ENCODE results near the gene RIT1. TPM values are rescaled to one million over a fixed set of nuclear protein-coding genes. Genes with fewer than 3 reads are reported as not detected.
A peak's percentile ranks its signal among the peaks of the same experiment; 100 is the strongest.
"Not testable (repeated sequence)": the region's sequence is repeated elsewhere in the genome, so short reads cannot be mapped to it uniquely, and the experiment has no call there.

RIT1 gene
- total and polyA plus RNA-seq, 2 donors = 24.9 to 39.4 TPM

DNA sequence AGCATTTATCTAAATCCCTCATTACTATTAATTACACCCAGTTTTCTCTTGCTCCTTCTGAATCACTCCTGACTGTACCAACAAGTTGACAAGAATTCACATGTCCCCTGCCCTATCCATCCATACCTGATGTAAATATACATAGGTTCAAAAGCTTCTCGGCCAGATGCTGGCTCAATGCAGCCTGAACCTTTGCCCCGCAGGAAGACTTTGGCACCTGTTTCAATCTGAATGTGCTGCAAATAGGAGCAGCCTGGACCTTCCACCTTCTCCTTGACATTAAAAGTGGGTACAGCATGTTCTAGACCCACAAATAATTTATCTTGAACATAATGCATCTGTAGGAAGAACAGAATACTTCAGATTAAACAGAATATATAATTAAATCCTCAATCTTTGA lies 14.4 kb upstream of the RIT1 start:
- 93% methylated on average over 2 of the region's 2 CpGs for WGBS
- no peaks in the 10 kb centered on the region for H3K4me1 ChIP-seq (ENCODE audit: insufficient read depth)
- no peak for DNase-seq (ENCODE audit: extremely low spot score)
- peaks cover 13% of the 10 kb centered on the region for H3K36me3 ChIP-seq (ENCODE audit: insufficient read depth)
- no peak overlapping the region for H3K27ac ChIP-seq (ENCODE audit: low read depth)
- H3K4me3 ChIP-seq (ENCODE audit: low read depth, low read length) = no peak overlapping the region

DNA sequence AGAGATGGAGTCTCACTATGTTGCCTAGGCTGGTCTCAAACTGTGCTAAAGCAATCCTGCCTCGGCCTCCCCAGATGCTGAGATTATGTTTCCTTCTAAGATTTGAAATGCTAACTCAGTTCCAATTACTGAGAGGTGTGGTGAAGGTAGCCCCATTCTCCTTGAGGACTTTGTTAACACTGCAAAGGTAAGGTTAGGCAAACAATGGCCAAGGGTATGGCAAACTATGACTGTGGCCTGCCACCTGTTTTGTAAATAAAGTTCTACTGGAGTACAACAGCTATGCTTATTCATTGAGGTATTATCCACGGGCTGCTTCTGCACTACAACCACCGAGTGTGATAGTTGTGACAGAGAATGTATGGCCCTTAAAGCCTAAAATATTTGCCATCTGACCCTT lies 9.6 kb upstream of the RIT1 start:
- WGBS = 93% methylated on average over 3 of the region's 3 CpGs
- H3K27ac ChIP-seq (ENCODE audit: low read depth) = no peak overlapping the region
- no peaks in the 10 kb centered on the region for H3K4me1 ChIP-seq (ENCODE audit: insufficient read depth)
- H3K36me3 ChIP-seq (ENCODE audit: insufficient read depth) = peaks cover 16% of the 10 kb centered on the region
- DNase-seq (ENCODE audit: extremely low spot score) = no peak
- H3K4me3 ChIP-seq (ENCODE audit: low read depth, low read length) = no peak overlapping the region

DNA sequence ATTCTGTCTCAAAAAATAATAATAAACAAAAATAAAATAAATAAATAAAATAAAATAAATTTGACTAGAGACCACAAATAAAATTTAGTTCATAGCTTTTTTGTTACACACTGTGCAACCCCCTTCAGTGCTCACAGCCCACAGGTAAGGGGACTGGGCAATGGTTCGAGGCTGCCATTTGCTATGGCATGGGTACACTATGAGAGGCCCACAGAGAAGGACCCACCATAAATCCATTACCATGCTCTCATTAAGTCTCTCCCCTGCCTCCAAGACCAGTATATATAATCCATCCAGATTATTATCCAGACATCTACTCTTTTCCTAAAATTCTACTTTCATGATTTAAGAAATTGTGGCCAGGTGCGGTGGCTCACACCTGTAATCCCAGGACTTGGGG lies 8.7 kb upstream of the RIT1 start:
- Histone ChIP-seq H3K4me1 (ENCODE audit: insufficient read depth) (no peaks in the 10 kb centered on the region), H3K4me3 (ENCODE audit: low read depth, low read length) (no peak overlapping the region), H3K36me3 (ENCODE audit: insufficient read depth) (peaks cover 14% of the 10 kb centered on the region), H3K27ac (ENCODE audit: low read depth) (no peak overlapping the region)
- 96% methylated on average over 2 of the region's 2 CpGs for WGBS
- no peak for DNase-seq (ENCODE audit: extremely low spot score)

DNA sequence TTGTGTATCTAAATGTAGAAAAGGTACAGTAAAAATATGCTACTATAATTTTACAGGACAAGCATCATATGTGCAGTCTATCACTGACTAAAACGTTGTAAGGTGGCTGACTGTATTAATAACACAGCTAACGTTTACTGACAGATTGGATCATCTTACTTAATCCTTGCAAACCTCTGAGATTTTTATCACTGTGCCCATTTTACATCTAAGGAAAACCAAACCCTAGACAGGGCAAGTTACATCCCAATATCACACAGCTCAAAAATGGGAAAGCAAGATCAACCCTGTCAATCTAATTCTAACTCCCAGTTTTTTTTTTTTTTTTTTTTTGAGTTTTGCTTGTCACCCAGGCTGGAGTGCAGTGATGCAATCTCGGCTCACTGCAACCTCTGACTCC lies 7.5 kb upstream of the RIT1 start:
- DNase-seq (ENCODE audit: extremely low spot score) = no peak
- 72% methylated on average over 3 of the region's 3 CpGs for WGBS
- no peak overlapping the region for H3K27ac ChIP-seq (ENCODE audit: low read depth)
- H3K4me3 ChIP-seq (ENCODE audit: low read depth, low read length) = no peak overlapping the region
- peaks cover 14% of the 10 kb centered on the region for H3K36me3 ChIP-seq (ENCODE audit: insufficient read depth)
- H3K4me1 ChIP-seq (ENCODE audit: insufficient read depth) = no peaks in the 10 kb centered on the region

DNA sequence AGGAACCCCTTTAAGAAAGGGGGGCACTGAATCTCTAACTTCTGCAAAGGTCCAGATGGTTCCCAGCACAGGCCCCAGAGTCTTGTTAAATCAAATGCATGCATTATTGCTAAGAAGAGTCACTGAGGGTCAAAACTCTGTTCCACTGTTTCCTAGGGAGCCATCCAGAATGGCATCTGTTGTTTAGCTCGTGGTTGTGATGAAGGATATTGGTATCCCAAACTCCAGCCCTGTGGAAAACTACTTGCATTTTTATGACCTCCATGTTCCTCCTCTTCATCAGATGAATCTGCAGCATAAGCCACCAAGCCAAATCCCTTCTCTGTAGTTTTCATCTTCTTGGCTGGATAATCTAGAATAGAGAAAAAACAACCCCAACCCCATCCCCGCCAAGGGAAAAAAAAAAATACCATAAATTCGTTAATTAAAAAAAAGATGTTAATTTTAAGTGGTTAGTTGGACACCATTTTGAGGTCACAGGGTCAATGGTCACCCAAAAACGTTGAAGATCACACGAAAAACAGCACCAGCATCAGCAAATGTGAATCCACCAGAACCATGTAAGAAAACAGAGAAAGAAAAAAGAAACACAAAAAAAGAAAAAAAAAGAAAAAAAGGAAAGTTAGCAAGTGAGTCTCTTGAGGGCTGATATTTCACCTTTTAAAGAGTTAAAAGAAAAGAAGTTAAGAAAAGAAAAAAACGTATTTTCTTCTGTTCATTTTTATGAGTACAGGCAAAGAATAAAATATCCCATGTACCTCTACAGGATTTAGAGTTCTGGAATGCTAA lies 3.0 kb upstream of the RIT1 start:
- Histone ChIP-seq H3K36me3 (ENCODE audit: insufficient read depth) (peaks cover 12% of the 10 kb centered on the region), H3K4me1 (ENCODE audit: insufficient read depth) (no peaks in the 10 kb centered on the region), H3K27ac (ENCODE audit: low read depth) (no peak overlapping the region), H3K4me3 (ENCODE audit: low read depth, low read length) (no peak overlapping the region)
- DNase-seq (ENCODE audit: extremely low spot score) = no peak
- WGBS = 70% methylated on average over 6 of the region's 6 CpGs

DNA sequence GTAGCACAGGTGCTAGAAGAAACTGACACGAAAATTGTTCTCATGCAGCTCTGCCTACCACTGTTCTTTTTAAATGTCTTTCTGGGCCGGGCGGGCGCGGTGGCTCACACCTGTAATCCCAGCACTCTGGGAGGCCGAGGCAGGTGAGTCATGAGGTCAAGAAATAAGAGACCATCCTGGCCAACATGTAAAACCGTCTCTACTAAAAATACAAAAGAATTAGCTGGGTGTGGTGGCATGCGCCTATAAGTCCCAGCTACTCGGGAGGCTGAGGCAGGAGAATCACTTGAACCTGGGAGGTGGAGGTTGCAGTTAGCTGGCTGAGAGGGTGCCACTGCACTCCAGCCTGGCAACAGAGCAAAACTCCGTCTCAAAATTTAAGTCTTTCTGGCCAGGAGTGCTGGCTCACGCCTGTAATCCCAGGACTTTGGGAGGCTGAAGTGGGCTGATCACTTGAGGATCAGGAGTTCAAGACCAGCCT lies 947 bp upstream of the RIT1 start:
- Histone ChIP-seq H3K27ac (ENCODE audit: low read depth) (no peak overlapping the region), H3K4me3 (ENCODE audit: low read depth, low read length) (no peak overlapping the region), H3K4me1 (ENCODE audit: insufficient read depth) (no peaks in the 10 kb centered on the region), H3K36me3 (ENCODE audit: insufficient read depth) (peaks cover 4% of the 10 kb centered on the region)
- no peak for DNase-seq (ENCODE audit: extremely low spot score)
- 83% methylated on average over 11 of the region's 11 CpGs for WGBS

DNA sequence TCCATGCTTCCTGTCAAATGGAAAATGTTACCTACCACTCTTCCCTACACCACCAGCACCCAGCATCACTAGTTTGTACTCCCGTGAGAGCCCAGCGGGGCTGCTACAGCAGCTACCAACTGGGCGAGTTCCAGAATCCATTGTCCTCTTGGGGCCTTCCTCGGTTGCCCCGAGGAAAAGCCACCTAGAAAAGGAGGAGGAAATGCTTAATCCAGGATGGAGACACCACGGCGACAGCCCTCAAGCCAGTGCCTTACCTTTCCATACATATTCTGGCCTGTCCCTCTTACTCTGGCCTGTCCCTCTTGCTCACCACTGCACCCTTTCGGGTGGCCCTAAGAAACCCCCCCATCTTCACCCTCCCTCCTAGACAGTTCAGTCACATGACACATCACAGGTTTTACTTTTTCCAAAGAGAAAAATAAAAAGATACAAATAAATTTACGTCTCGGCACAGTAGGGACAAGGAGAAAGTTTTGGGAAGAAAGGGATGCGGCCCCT lies 478 bp downstream of the RIT1 start:
- no peaks in the 10 kb centered on the region for H3K4me1 ChIP-seq (ENCODE audit: insufficient read depth)
- H3K36me3 ChIP-seq (ENCODE audit: insufficient read depth) = peaks cover 3% of the 10 kb centered on the region
- no peak for DNase-seq (ENCODE audit: extremely low spot score)
- peak overlapping the region; percentile 83 for H3K27ac ChIP-seq (ENCODE audit: low read depth)
- peak overlapping the region; percentile 83 for H3K4me3 ChIP-seq (ENCODE audit: low read depth, low read length)
- 2% methylated on average over 11 of the region's 11 CpGs for WGBS

DNA sequence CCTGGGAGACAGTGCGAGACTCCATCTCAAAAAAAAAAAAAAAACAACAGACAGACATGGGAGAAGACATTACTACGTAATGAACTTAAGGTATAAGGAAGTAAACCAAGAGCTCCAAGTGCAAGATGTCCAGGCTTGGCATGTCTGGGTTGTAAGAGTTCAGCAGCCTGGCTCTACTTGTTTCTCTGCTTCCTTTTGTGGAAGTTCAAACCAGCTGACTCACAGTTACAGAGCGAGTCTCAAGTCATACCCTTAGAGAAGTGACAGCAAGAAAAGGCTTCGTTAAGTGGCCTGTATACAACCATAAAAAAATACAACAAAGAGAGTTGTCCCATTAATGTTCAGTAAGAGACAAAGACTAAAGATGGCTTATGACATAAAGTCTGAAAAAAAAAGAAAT lies 1.3 kb downstream of the RIT1 start:
- Histone ChIP-seq H3K4me1 (ENCODE audit: insufficient read depth) (no peaks in the 10 kb centered on the region), H3K4me3 (ENCODE audit: low read depth, low read length) (no peak overlapping the region), H3K27ac (ENCODE audit: low read depth) (no peak overlapping the region), H3K36me3 (ENCODE audit: insufficient read depth) (peaks cover 3% of the 10 kb centered on the region)
- no peak for DNase-seq (ENCODE audit: extremely low spot score)
- 67% methylated on average over 4 of the region's 4 CpGs for WGBS

DNA sequence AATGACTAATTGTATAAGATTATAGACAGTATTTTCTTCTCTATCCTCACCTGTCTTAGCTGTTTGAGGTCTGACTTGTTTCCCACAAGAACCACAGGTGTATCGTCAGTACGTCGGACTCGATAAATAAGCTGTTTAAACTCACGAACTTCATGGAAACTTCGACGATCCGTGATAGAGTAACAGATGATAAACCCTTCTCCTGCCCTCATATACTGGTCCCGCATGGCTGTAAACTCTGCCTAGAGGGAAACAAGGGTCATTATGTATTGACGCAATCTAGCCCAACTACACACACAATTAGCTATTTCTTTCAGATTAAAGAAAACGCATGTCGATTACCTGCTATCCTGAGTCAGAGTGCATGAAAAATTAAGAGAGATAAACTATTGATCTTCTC lies 6.9 kb downstream of the RIT1 start:
- Histone ChIP-seq H3K27ac (ENCODE audit: low read depth) (no peak overlapping the region), H3K36me3 (ENCODE audit: insufficient read depth) (peaks cover 14% of the 10 kb centered on the region), H3K4me1 (ENCODE audit: insufficient read depth) (no peaks in the 10 kb centered on the region), H3K4me3 (ENCODE audit: low read depth, low read length) (no peak overlapping the region)
- no peak for DNase-seq (ENCODE audit: extremely low spot score)
- 95% methylated on average over 12 of the region's 12 CpGs for WGBS

DNA sequence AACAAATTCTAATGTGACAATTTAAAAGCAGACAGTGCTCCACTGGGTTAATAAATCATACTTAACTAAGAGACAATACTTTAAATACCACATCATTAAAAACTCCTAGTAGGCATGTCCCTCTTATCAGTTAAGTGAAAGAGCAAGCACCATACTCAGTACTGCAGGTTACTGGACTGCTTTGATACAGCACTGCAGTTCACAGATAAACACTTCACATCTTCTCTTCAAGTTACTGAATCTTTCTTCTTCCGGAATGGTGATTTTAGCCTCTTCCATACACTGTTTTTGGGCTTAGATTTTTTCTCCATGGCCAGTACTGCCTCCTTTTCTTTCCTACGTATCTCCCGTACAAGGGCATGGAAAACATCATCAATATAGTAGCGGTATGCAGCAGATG lies 11.0 kb downstream of the RIT1 start:
- WGBS = 85% methylated on average over 4 of the region's 4 CpGs
- no peak for DNase-seq (ENCODE audit: extremely low spot score)
- Histone ChIP-seq H3K27ac (ENCODE audit: low read depth) (no peak overlapping the region), H3K4me3 (ENCODE audit: low read depth, low read length) (no peak overlapping the region), H3K4me1 (ENCODE audit: insufficient read depth) (no peaks in the 10 kb centered on the region), H3K36me3 (ENCODE audit: insufficient read depth) (peaks cover 14% of the 10 kb centered on the region)

DNA sequence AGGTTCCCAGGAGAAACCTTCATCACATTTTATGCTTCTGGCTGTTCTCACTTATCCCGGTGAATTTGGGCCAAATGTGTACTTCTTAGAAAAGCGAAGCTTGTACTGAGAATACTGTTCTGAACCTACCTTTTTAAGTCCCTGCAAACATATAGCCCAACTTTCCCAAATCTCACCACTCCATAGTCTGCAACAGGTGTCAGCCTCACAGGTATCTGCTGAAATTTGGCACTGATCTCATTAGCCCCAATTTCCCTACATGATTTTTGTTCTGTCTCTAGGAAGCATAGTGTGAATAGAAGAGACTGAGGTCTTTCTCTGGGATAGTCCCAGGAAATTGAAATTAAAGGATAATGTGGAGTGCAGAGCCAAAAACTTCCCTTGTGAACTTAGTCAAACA lies 11.5 kb downstream of the RIT1 start:
- H3K4me1 ChIP-seq (ENCODE audit: insufficient read depth) = no peaks in the 10 kb centered on the region
- 92% methylated on average over 2 of the region's 2 CpGs for WGBS
- no peak for DNase-seq (ENCODE audit: extremely low spot score)
- H3K36me3 ChIP-seq (ENCODE audit: insufficient read depth) = peaks cover 14% of the 10 kb centered on the region
- no peak overlapping the region for H3K27ac ChIP-seq (ENCODE audit: low read depth)
- no peak overlapping the region for H3K4me3 ChIP-seq (ENCODE audit: low read depth, low read length)

DNA sequence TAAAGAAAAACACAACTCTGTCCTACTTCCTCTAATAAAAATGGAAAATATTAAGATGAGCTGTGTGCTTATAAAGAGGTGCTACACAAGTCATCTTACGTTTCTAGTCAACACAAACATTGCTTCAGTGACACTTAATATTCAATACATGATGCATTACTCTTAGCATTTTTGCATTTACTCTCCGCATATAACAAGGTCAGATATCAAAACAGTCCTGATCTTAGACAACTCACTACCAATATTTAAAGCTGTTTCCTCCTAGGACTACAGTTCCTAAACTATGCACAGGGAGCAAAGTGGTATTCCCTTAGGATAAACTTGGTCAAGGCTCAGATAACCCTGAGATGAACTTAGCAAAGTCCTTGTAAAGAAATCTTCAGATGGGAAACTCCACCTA lies 12.3 kb downstream of the RIT1 start:
- Histone ChIP-seq H3K36me3 (ENCODE audit: insufficient read depth) (peaks cover 12% of the 10 kb centered on the region), H3K27ac (ENCODE audit: low read depth) (no peak overlapping the region), H3K4me3 (ENCODE audit: low read depth, low read length) (no peak overlapping the region), H3K4me1 (ENCODE audit: insufficient read depth) (no peaks in the 10 kb centered on the region)
- DNase-seq (ENCODE audit: extremely low spot score) = no peak
- WGBS = 56% methylated on average over 2 of the region's 2 CpGs

DNA sequence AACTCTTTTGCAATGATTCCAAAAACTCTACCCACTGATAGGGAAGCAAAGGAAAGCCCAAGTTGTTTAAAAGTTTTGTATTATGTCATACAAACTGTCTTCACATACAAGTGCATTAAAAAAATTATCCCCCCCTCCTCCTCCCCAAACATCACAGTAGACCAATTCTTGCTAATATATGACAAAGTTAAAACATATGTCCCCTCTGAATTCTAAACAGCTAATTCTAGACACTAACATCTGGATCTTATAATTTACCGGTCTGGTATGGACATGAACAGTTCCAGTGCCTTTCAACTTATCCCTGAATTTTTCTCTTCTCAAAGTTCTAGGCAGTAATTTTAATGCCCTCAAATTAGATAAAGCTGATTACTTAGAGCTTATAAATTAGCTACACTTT lies 13.4 kb downstream of the RIT1 start:
- peaks cover 12% of the 10 kb centered on the region for H3K36me3 ChIP-seq (ENCODE audit: insufficient read depth)
- no peak overlapping the region for H3K27ac ChIP-seq (ENCODE audit: low read depth)
- no peak for DNase-seq (ENCODE audit: extremely low spot score)
- WGBS = 71% methylated on average over 1 of the region's 1 CpG
- no peaks in the 10 kb centered on the region for H3K4me1 ChIP-seq (ENCODE audit: insufficient read depth)
- no peak overlapping the region for H3K4me3 ChIP-seq (ENCODE audit: low read depth, low read length)

DNA sequence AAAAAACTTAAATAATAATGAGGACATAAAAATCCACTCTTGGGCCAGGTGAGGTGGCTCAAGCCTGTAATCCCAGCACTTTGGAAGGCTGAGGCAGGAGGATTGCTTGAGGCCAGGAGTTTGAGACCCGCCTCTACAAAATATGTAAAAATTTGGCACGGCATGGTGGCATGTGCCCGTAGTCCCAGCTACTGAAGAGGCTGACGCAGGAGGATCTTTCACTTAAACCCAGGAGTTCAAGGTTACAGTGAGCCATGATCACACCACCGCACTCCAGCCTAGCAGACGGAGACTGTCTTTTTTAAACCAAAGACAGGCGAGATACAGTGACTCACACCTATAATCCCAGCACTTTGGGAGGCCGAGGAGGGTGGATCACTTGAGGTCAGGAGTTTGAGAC lies 14.7 kb downstream of the RIT1 start:
- not testable (repeated sequence) for DNase-seq (ENCODE audit: extremely low spot score); H3K27ac ChIP-seq (ENCODE audit: low read depth); H3K36me3 ChIP-seq (ENCODE audit: insufficient read depth); H3K4me1 ChIP-seq (ENCODE audit: insufficient read depth); H3K4me3 ChIP-seq (ENCODE audit: low read depth, low read length)
- 91% methylated on average over 8 of the region's 8 CpGs for WGBS
